Naive thymus-derived CD8-positive, alpha-beta T cell (primary cell): Measurements from ENCODE around the gene MAGEE2. TPM values are rescaled to one million over a fixed set of nuclear protein-coding genes. Genes with fewer than 3 reads are reported as not detected.
A peak's percentile ranks its signal among the peaks of the same experiment; 100 is the strongest.
"Not testable (repeated sequence)": the region's sequence is repeated elsewhere in the genome, so short reads cannot be mapped to it uniquely, and the experiment has no call there.

ENCODE experiments used
- ATAC-seq, 2 donors: fragments of 150-1000 bp; cut with Tn5 transposase in 1 of 2; sonication (Bioruptor Pico), chemical (Tn5 transposase) in 1 of 2; 1 replicate in 1 of 2; 2 replicates in 1 of 2; pipeline ENCODE4 v1.10.0; 2021; ENCODE audit warnings: mild to moderate bottlenecking in 2 of 2, moderate library complexity in 2 of 2
- POLR2A ChIA-PET: fragments of 350-600 bp; sonication (Branson Sonifier 250); formaldehyde crosslinking; loops from one replicate; lab custom pipeline; 2021; ENCODE audit warnings: antibody characterized with exemption; lab: Charles Lee
- DNase-seq, 10 donors: peaks; one replicate each; pipeline versions ENCODE4 v3.0.0 to v3.0.0-alpha.2; 2020 to 2022
- H3K27ac Mint-ChIP-seq, 10 donors: one replicate each; pipeline ENCODE4 v1.8.0; 2020 to 2022; ENCODE audit warnings: mild to moderate bottlenecking in 10 of 10, mixed read lengths in 10 of 10, moderate library complexity in 4 of 10, inconsistent platforms in 1 of 10
- H3K27me3 Mint-ChIP-seq, 5 donors: one replicate each; pipeline ENCODE4 v1.8.0; 2021 to 2022; ENCODE audit warnings: mixed read lengths in 5 of 5
- H3K36me3 Mint-ChIP-seq, 3 donors: one replicate each; pipeline ENCODE4 v1.8.0; 2020 to 2022; ENCODE audit warnings: mixed read lengths in 3 of 3, mild to moderate bottlenecking in 2 of 3, inconsistent platforms in 1 of 3
- H3K4me1 Mint-ChIP-seq, 4 donors: one replicate each; pipeline ENCODE4 v1.8.0; 2021 to 2022; ENCODE audit warnings: mixed read lengths in 4 of 4
- H3K4me3 Mint-ChIP-seq, 10 donors: one replicate each; pipeline ENCODE4 v1.8.0; 2020 to 2022; ENCODE audit warnings: mild to moderate bottlenecking in 10 of 10, mixed read lengths in 10 of 10, moderate library complexity in 6 of 10, inconsistent platforms in 1 of 10
- H3K9me3 Mint-ChIP-seq, 9 donors: one replicate each; pipeline ENCODE4 v1.8.0; 2020 to 2022; ENCODE audit warnings: mixed read lengths in 9 of 9, mild to moderate bottlenecking in 3 of 9, inconsistent platforms in 1 of 9, moderate library complexity in 1 of 9
- polyA plus RNA-seq, 3 donors: library from polyadenylated mRNA; unstranded; fragments of 300-500 nt; fragmentation: Illumina TruSeq; gene quantifications; one replicate each; pipeline ENCODE4 v1.2.3, GENCODE V29; 2021
- total RNA-seq, 8 experiments: library from RNA in 2 of 8; stranded (reverse) in 2 of 8; gene quantifications; one replicate each; pipeline ENCODE4 v1.2.3 and lab custom pipeline; 2021 to 2026

The MAGEE2 gene, protein sequence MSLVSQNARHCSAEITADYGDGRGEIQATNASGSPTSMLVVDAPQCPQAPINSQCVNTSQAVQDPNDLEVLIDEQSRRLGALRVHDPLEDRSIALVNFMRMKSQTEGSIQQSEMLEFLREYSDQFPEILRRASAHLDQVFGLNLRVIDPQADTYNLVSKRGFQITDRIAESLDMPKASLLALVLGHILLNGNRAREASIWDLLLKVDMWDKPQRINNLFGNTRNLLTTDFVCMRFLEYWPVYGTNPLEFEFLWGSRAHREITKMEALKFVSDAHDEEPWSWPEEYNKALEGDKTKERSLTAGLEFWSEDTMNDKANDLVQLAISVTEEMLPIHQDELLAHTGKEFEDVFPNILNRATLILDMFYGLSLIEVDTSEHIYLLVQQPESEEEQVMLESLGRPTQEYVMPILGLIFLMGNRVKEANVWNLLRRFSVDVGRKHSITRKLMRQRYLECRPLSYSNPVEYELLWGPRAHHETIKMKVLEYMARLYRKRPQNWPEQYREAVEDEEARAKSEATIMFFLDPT
- total RNA-seq (not detected), polyA plus RNA-seq (under 1 TPM in 1 of 3 donors, not detected in 2; 0.08 TPM), total RNA-seq (lab: John Stamatoyannopoulos, UW) (0 to 0.09 (median 0) reads per million in 6 experiments)

DNA sequence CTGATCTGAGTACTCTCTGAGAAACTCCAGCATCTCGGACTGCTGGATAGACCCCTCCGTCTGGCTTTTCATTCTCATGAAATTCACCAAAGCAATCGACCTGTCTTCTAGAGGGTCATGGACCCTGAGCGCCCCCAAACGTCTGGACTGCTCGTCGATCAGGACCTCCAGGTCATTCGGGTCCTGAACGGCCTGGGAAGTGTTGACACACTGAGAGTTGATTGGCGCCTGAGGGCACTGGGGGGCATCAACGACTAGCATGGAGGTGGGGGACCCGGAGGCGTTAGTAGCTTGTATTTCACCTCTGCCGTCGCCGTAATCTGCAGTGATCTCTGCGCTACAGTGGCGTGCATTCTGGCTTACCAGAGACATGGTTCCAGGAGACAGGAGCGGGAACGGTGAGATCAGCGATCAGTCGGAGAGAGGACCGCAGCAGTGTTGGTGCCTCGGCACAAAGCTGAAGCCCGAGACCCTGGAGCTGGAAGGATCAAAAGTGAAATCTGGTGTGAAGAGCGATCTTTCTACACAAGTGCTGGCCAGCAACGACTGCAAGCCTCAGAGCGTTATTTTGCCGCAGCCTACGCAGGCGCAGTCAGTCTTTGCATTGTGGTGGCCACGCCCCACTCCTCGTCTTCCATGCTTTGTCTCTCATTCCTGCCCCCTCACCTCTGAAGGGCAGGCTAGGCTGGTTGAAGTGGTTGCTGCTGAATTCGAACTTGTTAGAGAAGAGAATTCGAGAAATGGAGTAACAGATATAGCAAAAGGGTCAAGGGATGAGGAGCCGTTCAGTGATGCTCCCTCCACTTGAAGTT, at the start of gene MAGEE2:
Gene MAGEE2 (minus strand): TSS at position 575 of the 812 bp plus-strand sequence. CDS start 203 bp downstream, at position 372.
- Mint-ChIP-seq H3K36me3 (no peaks in the 10 kb centered on the region), H3K27me3 (peaks cover 0 to 17% (median 15%) of the 10 kb centered on the region in 5 donors), H3K9me3 (peaks cover 0 to 2% (median 0%) of the 10 kb centered on the region in 9 donors), H3K27ac (peak within 1 kb of the TSS in 2 of 10 donors; percentile 35 to 68), H3K4me3 (peak within 1 kb of the TSS; percentile 75 to 93 (median 83)), H3K4me1 (peaks cover 2 to 9% (median 8%) of the 10 kb centered on the region in 4 donors)
- no peak for ATAC-seq
- POLR2A ChIA-PET = no interaction called here
- DNase-seq = peak in 4 of 10 donors; percentile 0 to 18 (median 2)

DNA sequence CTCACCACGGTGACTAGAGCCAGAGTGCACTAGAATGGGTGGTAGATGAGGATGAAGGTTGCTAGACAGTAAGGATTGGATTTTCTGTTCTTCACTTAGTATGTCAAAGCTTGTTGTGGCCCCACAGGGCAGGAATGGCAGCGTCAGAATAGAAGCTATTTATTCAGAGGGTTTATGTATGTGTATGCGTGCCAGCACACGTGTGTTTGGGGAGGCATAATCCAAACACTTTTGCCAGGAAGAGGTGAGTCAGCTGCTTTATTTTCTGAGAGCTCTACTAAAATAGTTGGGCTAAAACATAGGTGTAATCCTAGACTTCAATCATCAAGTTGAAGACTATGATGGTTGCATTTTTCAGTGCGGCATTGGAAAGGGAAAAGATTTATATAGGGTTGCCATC, 1.2 kb upstream of the MAGEE2 start:
- Mint-ChIP-seq H3K4me3 (no peak overlapping the region), H3K27ac (no peak overlapping the region), H3K27me3 (peaks cover 0 to 17% (median 10%) of the 10 kb centered on the region in 5 donors), H3K36me3 (no peaks in the 10 kb centered on the region), H3K4me1 (peaks cover 2 to 9% (median 8%) of the 10 kb centered on the region in 4 donors), H3K9me3 (peaks cover 0 to 4% (median 0%) of the 10 kb centered on the region in 9 donors)
- no peak for DNase-seq
- ATAC-seq = no peak
- POLR2A ChIA-PET = no interaction called here

DNA sequence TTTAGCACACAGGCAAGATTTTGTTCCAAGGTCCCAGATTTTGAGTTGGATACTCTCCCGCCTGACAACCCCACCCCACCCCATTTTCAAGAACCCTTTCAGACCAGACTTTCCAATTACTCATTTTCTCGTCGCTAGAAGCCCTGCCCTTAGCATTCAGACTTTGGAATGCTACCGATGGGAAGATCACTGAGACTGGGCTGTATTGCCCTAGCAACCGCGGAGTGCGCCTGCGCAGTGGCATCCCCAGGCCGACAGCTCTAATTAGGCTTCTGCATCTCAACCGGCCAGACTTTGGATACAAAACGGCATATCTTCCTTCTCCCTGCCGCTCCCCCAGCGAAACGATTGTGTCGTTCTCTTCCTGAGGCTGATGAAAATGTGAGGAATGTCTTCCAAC, 3.4 kb downstream of the MAGEE2 start:
- ATAC-seq = no peak
- no peak for DNase-seq
- no peaks in the 10 kb centered on the region for H3K9me3 Mint-ChIP-seq
- H3K27ac Mint-ChIP-seq = no peak overlapping the region
- H3K4me1 Mint-ChIP-seq = peaks cover 2 to 9% (median 8%) of the 10 kb centered on the region in 4 donors
- POLR2A ChIA-PET = no interaction called here
- H3K36me3 Mint-ChIP-seq = no peaks in the 10 kb centered on the region
- no peak overlapping the region for H3K4me3 Mint-ChIP-seq
- peaks cover 0 to 18% (median 16%) of the 10 kb centered on the region in 5 donors for H3K27me3 Mint-ChIP-seq

DNA sequence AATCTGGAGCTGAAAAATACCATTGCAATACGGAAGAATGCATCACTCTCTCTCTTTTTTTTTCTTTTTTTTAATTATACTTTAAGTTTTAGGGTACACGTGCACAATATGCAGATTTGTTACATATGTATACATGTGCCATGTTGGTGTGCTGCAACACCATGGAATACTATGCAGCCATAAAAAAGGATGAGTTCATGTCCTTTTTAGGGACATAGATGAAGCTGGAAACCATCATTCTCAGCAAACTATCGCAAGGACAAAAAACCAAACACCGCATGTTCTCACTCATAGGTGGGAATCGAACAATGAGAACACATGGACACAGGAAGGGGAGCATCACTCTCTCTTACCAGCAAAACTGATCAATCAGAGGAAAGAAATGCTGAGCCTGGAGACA, 17.0 kb downstream of the MAGEE2 start:
- H3K27ac Mint-ChIP-seq, H3K36me3 Mint-ChIP-seq, H3K4me1 Mint-ChIP-seq, ATAC-seq, H3K27me3 Mint-ChIP-seq, DNase-seq, POLR2A ChIA-PET, H3K4me3 Mint-ChIP-seq: not testable (repeated sequence)
- H3K9me3 Mint-ChIP-seq = peaks cover 0 to 20% (median 2%) of the 10 kb centered on the region in 9 donors

DNA sequence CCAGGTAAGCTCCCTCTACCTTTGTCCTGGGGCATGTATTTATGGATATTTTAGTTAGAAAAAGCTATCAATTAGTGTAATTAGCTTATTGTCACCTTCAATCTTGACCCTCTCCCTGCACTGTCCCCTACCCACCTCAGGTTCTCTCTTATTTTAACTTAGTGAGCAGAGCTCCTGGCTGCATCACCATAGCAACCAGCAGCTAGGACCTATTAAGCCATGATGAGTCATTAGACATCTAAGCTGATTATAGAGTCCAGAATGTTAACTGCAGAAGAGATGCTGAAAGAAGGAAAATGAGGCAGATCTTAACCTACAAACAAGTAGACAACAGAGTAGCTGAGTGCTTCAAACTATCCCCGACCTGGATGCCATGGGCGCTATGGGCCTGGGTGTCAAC, 36.6 kb downstream of the MAGEE2 start:
- peaks cover 0 to 29% (median 7%) of the 10 kb centered on the region in 9 donors for H3K9me3 Mint-ChIP-seq
- peaks cover 0 to 9% (median 3%) of the 10 kb centered on the region in 5 donors for H3K27me3 Mint-ChIP-seq
- DNase-seq (no peak), ATAC-seq (no peak)
- H3K4me3 Mint-ChIP-seq = peak overlapping the region in 4 of 10 donors; percentile 33 to 78 (median 61)
- no peak overlapping the region for H3K27ac Mint-ChIP-seq
- POLR2A ChIA-PET = no interaction called here
- H3K36me3 Mint-ChIP-seq = peaks cover 0 to 3% (median 0%) of the 10 kb centered on the region in 3 donors
- peaks cover 5 to 16% (median 12%) of the 10 kb centered on the region in 4 donors for H3K4me1 Mint-ChIP-seq

DNA sequence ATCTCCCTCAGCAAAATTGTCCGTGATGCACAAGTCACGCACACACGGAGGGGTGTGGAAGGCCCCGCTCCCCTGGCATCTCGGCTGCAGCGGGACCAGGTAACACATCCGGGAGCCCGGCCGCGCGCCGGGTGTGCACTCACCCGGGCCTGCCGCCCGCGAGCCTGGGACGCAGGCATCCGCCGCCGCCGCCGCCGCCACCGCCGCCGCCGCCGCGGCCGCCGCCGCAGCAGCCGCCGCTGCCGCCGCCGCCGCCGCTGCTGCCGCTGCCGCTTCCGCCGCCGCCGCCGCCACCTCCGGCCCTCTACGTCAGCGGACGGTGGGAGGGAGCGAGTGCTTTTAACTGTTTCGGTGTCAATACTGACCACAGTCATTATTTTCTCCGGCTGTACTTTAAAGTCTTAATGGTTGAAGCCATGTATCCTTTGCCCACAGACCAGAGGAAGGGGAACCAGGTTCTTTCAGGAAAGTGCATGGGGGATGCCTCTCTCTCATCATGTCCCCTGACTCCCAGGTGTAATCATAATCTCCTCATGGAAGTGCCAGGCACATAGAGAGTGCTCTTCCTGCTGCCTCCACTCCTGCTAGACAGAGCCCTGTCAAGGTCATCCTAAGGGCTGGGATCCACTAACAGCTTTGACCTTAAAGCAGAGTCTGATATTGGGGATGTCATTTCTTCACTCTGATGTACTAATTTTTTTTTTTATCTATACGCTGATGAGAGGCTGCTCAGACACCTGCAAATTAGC, 38.0 kb downstream of the MAGEE2 start:
- H3K27ac Mint-ChIP-seq = peak overlapping the region in 5 of 10 donors; percentile 25 to 76 (median 66)
- peaks cover 0 to 10% (median 0%) of the 10 kb centered on the region in 3 donors for H3K36me3 Mint-ChIP-seq
- ATAC-seq (peak; percentile 54 to 81), DNase-seq (peak in 9 of 10 donors; percentile 0 to 27 (median 5))
- POLR2A ChIA-PET = no interaction called here
- peaks cover 5 to 16% (median 12%) of the 10 kb centered on the region in 4 donors for H3K4me1 Mint-ChIP-seq
- peak overlapping the region; percentile 70 to 86 (median 80) for H3K4me3 Mint-ChIP-seq
- peaks cover 0 to 9% (median 3%) of the 10 kb centered on the region in 5 donors for H3K27me3 Mint-ChIP-seq
- peaks cover 0 to 38% (median 11%) of the 10 kb centered on the region in 9 donors for H3K9me3 Mint-ChIP-seq
